Measurements from ENCODE around the gene IRAK3. TPM values are rescaled to one million over a fixed set of nuclear protein-coding genes. Genes with fewer than 3 reads are reported as not detected.

Gene IRAK3
- polyA plus RNA-seq, 1 donor from 2014 or later = 0.31 TPM

- no peaks in the 10 kb centered on the region for H3F3A ChIP-seq (ENCODE audit: insufficient read depth, low read length, poor library complexity, severe bottlenecking)
Measured at GRCh38 chr12:66289485-66289884, 100.5 kb downstream of the IRAK3 start.

DNA sequence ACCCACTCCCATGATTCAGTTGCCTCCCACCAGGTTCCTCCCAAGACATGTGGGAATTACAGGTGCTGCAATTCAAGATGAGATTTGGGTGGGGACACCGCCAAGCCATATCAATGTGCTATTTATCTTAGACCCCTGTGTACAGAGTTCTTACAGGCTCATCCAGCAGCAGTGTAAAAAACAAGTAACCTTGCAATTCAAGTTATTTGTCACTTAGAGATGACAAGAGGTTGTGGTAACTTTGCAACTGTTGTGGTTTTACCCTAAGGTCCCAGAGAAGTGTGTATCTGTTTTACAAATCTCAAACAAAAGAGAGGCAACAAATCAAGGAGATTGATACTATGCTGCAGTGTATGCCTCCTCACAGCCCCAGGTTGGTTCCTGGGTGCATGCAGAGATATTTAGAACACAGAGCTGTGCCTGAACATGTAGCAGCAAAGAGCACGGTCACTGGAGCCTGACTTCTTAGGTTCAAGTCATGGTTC is 101.7 kb downstream of the IRAK3 start:
- H3K27ac ChIP-seq (ENCODE audit: low read length) = no peak overlapping the region
- no peak overlapping the region for H3K4me2 ChIP-seq (ENCODE audit: low read length)
- no peaks in the 10 kb centered on the region for H3F3A ChIP-seq (ENCODE audit: insufficient read depth, low read length, poor library complexity, severe bottlenecking)
- no peak overlapping the region for H3K4me3 ChIP-seq (ENCODE audit: low read length)
- H2AFZ ChIP-seq (ENCODE audit: low read depth, low read length) = no peak overlapping the region
- H3K27me3 ChIP-seq (ENCODE audit: insufficient read depth, low read depth, low read length) = no peaks in the 10 kb centered on the region
- H3K9me3 ChIP-seq (ENCODE audit: low read length) = no peaks in the 10 kb centered on the region
- H3K79me2 ChIP-seq (replicated peaks; ENCODE audit: insufficient read depth, low read length) = no peaks in the 10 kb centered on the region
- no peaks in the 10 kb centered on the region for H3K36me3 ChIP-seq (ENCODE audit: insufficient read depth, low read length)
- H3K9ac ChIP-seq (ENCODE audit: low read length) = no peak overlapping the region
- H4K20me1 ChIP-seq (ENCODE audit: insufficient read depth) = no peaks in the 10 kb centered on the region
- H3K9me2 ChIP-seq (ENCODE audit: insufficient read depth, low read length) = no peaks in the 10 kb centered on the region
- TF ChIP-seq, protein P1, sequence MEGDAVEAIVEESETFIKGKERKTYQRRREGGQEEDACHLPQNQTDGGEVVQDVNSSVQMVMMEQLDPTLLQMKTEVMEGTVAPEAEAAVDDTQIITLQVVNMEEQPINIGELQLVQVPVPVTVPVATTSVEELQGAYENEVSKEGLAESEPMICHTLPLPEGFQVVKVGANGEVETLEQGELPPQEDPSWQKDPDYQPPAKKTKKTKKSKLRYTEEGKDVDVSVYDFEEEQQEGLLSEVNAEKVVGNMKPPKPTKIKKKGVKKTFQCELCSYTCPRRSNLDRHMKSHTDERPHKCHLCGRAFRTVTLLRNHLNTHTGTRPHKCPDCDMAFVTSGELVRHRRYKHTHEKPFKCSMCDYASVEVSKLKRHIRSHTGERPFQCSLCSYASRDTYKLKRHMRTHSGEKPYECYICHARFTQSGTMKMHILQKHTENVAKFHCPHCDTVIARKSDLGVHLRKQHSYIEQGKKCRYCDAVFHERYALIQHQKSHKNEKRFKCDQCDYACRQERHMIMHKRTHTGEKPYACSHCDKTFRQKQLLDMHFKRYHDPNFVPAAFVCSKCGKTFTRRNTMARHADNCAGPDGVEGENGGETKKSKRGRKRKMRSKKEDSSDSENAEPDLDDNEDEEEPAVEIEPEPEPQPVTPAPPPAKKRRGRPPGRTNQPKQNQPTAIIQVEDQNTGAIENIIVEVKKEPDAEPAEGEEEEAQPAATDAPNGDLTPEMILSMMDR (IDR thresholded peaks at IDR 0.05; ENCODE audit: poor library complexity, severe bottlenecking) = no peak
- TF ChIP-seq MXI1 (conservative IDR thresholded peaks at IDR 0.05; ENCODE audit: poor library complexity, severe bottlenecking) (no peak), POLR2AphosphoS5 (IDR thresholded peaks at IDR 0.05) (no peak), REST (IDR thresholded peaks at IDR 0.05; ENCODE audit: borderline replicate concordance) (no peak), EP300 (conservative IDR thresholded peaks at IDR 0.05; ENCODE audit: poor library complexity, severe bottlenecking) (no peak), RAD21 (conservative IDR thresholded peaks at IDR 0.05) (no peak), TAF1 (IDR thresholded peaks at IDR 0.05; ENCODE audit: low read depth) (no peak), EZH2 (IDR thresholded peaks at IDR 0.05; ENCODE audit: borderline replicate concordance, insufficient read depth, low read length, poor library complexity, severe bottlenecking) (no peak)

More at GRCh38 chr12:66289485-66289884, 100.5 kb downstream of the IRAK3 start:
- Histone ChIP-seq H3K9ac (ENCODE audit: low read length) (no peak overlapping the region), H3K9me2 (ENCODE audit: insufficient read depth, low read length) (no peaks in the 10 kb centered on the region), H3K36me3 (ENCODE audit: insufficient read depth, low read length) (no peaks in the 10 kb centered on the region), H3K4me2 (ENCODE audit: low read length) (no peak overlapping the region), H3K4me3 (ENCODE audit: low read length) (no peak overlapping the region), H3K27me3 (ENCODE audit: insufficient read depth, low read depth, low read length) (no peaks in the 10 kb centered on the region), H4K20me1 (ENCODE audit: insufficient read depth) (no peaks in the 10 kb centered on the region), H3K9me3 (ENCODE audit: low read length) (no peaks in the 10 kb centered on the region), H3K79me2 (replicated peaks; ENCODE audit: insufficient read depth, low read length) (no peaks in the 10 kb centered on the region), H2AFZ (ENCODE audit: low read depth, low read length) (no peak overlapping the region), H3K27ac (ENCODE audit: low read length) (no peak overlapping the region)
- TF ChIP-seq POLR2AphosphoS5 (IDR thresholded peaks at IDR 0.05) (no peak), RAD21 (conservative IDR thresholded peaks at IDR 0.05) (no peak), REST (IDR thresholded peaks at IDR 0.05; ENCODE audit: borderline replicate concordance) (no peak), SMC3 (conservative IDR thresholded peaks at IDR 0.05; ENCODE audit: poor library complexity) (no peak), EP300 (conservative IDR thresholded peaks at IDR 0.05; ENCODE audit: poor library complexity, severe bottlenecking) (no peak), MXI1 (conservative IDR thresholded peaks at IDR 0.05; ENCODE audit: poor library complexity, severe bottlenecking) (no peak), TAF1 (IDR thresholded peaks at IDR 0.05; ENCODE audit: low read depth) (no peak), EZH2 (IDR thresholded peaks at IDR 0.05; ENCODE audit: borderline replicate concordance, insufficient read depth, low read length, poor library complexity, severe bottlenecking) (no peak)
- TF ChIP-seq, protein P1 (IDR thresholded peaks at IDR 0.05; ENCODE audit: poor library complexity, severe bottlenecking) = no peak
